HG02981 (cell line): ENCODE data around the gene CRP.
"Not testable (repeated sequence)": the region's sequence is repeated elsewhere in the genome, so short reads cannot be mapped to it uniquely, and the experiment has no call there.

Experiments used
- ATAC-seq: cut with Tn5 transposase; IDR thresholded peaks from one replicate; pipeline ENCODE4 v1.9.1; 2021; ENCODE audit warnings: mild to moderate bottlenecking, moderate library complexity; ENCODE audit not compliant: unreplicated experiment

The CRP gene, protein sequence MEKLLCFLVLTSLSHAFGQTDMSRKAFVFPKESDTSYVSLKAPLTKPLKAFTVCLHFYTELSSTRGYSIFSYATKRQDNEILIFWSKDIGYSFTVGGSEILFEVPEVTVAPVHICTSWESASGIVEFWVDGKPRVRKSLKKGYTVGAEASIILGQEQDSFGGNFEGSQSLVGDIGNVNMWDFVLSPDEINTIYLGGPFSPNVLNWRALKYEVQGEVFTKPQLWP

GRCh38 chr1:159714529-159714928, at the start of gene CRP:
CRP (minus strand) TSS chr1:159714589; CDS start chr1:159714485, 104 bp downstream.
- no peak for ATAC-seq

- no peak for ATAC-seq
Measured at GRCh38 chr1:159763686-159764085, 49.3 kb upstream of the CRP start.

DNA sequence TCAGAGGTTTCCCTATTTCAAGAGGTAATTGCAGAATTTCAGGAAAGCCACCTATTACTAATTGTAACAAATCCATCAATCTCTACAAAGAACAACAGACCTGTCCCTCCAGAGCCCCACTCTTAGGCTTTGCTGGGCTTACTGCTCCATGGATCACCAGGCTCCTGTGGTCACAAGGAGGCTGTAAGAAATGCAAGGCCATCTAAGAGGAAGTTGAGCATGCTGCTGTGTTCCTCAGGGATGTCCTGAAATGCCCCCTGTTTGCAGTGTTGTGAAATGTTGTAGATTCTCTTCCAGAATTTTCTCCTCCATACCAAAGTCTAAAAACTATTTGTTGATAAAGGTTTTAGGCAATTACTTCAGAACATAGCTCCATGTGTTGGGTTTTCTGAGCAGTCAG, 42.0 kb upstream of the CRP start:
- ATAC-seq = no peak

DNA sequence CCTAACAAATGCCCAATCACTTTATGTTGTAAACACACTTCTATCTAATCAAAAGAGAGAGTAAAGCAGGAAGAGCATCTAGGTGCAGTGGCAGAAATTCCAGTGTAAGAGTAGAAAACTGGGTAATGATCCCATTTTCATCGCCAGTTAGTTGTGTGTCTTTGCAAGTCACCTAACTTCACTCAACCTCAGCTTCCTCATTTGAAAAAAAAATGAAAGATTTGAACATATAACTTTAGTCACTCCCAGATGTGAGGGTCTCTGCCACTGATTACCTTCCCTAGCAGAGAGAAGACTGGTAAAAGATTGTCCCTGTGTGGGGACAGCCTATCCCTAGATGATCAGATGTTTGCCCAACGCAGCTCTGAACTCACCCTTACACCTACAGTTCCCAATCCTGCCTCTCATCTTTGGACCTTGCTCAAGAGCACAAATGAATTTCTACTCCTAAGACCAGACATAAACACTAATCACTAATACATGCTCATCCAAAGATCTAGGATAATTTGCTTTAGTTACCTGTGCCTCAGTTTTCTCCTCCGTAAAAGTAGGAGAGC, 41.1 kb upstream of the CRP start:
- ATAC-seq = no peak

GRCh38 chr1:159753386-159753785, 39.0 kb upstream of the CRP start:
- no peak for ATAC-seq

- ATAC-seq = no peak
Measured at GRCh38 chr1:159752135-159752580, 37.8 kb upstream of the CRP start.

DNA sequence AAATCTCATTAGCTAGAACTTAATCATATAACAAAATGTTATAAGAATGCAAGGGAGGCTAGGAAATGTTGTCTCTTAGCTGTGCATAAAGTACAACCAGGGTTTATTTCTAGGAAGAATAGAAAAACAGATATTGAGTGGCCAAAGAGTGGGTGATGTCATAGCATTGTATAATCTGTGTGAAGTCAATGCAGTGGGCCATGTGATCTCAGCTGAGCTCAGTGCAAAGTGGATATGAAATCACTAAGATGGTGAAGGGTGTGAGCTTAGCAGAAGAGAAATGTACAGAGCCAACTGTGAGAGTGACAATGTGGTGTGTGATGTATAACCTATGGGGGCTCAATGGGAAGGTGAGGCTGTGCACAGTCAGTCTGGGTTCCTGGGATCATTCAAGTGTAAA, 36.6 kb upstream of the CRP start:
- ATAC-seq = no peak

GRCh38 chr1:159750621-159751020, 36.2 kb upstream of the CRP start:
- ATAC-seq = no peak

DNA sequence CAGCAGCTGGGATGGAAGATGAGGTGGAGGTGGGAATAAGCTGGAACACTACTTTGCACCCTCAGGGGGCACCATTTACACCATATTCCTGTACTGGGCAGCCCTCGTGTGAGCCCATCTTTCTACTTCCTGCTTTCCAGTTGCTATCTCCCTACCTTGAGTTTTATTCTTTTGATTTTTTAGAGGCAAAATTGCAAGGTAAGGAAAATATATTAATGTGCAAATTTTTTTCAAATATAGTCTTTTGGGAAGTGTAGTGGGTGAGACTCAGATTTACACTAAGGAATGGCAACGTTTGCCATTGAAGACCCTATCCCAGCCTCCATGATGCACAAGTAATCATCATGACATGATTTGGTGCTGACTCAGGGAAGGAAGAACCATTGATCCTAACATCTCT, 35.2 kb upstream of the CRP start:
- no peak for ATAC-seq

GRCh38 chr1:159748370-159748769, 34.0 kb upstream of the CRP start:
- no peak for ATAC-seq

DNA sequence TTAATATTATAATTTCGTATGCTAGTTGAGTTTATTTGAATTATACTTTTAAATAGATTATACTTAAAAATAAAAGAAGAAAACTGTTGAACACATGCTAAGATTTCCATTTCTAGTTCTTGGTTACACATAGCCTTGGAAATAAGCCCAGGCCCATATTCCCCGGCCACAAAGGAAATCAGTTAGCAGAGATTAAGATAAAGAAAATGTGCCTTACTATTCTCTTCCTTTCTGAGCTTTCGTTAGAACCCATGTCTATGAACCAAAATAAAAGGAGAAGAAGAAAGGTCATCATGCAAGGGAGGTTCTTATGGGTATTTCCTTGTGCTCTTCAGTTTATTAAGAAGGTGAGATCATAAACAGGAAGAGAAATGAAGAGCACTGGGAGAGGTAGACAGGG, 32.3 kb upstream of the CRP start:
- ATAC-seq = no peak

DNA sequence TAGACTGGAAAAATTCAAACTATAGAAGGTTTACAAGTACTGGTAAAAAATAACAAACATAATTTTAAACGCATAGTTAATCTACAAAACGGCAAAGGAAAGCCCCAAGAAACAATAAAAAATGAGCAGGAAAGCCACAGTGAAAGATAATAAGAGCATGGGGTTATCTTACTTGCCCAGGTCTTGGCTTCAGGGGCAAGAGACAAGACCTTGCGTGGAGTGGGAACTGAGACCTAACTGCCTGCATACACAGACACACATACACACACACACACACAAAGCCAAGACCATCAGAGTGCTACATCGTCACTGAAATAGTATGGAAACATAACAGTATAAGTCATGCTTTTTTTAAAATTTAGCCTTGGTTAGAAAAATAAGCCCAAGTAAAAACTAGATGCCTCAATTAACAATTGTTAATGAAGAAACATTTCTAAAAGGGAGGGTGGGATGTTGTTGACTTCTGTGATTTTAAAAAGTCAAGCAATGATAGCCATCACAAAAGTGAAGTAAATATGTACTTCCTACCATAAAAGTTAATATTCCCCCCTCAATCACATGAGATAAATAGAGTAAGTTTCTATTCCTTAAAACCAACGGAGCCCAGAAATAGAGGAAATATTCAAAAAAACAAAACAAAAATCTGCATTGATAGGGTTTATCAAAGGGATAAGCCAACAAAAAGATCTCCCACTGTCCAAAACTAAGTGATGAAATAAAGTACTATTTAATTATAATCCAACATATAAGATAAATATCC, 29.4 kb upstream of the CRP start:
- no peak for ATAC-seq

DNA sequence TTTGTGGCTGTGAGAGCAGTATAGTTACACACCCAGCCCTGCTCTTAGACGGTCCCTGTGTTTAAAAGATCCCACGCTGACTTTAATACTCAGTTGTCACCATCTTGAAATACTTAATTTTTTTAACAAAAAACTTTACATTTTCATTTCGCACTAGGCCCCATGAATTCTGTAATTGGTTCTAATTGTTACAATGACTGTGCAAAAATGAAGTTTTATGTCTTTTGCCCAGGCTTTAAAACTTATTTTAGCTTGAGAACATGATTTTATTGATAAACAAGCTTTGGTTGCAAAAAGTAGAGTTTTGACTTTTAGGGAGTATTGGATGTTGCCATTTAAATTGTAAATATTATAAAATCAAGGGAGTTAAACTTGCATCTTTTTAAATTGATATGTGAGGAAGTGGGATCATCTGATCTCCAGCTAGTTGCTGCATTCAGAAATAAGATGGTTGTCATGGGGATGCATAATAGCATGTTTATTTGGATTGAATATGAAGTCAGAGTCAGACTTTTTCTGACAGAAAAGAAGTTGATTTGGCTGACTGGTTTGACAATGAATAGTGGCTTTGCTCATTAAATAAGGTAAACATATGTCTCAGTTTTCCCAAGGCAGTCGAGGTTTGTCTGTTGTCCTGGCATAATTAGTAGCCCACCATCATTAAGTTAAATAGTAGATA, 23.0 kb upstream of the CRP start:
- ATAC-seq = no peak

DNA sequence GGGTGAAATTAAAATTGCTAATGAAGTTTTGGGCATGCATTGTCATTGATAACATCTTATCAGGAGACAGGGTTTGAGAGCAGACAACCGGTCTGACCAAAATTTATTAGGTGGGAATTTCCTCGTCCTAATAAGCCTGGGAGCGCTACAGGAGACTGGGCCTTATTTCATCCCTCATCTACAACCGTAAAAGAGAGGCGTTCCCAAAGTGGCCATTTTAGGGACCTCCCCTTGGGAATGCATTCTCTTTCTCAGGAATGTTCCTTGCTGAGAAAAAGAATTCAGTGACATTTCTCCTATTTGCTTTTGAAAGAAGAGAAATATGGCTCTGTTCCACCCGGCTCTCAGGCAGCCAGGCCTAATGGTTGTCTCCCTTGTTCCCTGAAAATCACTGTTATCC, 8.8 kb upstream of the CRP start:
- not testable (repeated sequence) for ATAC-seq

GRCh38 chr1:159719990-159720389, 5.6 kb upstream of the CRP start:
- no peak for ATAC-seq

DNA sequence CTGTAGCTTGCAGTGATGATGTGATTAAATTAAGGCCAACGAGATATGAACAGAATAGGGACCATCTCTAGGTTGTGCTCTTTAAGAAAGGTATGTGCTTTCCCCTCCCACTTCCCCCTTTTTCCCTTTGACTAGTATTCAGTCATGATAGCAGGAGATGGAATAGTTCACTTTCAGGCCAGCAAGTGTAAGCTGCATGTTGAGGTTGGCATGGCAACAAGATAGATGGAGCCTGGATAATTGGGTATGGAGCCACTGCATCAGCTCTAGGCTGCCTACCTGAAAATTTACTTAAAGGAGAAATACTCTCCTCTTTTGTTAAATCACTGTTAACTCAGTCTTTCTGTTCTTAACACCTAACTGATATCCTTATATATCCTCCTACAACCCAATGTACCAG, 1.5 kb upstream of the CRP start:
- ATAC-seq = no peak

DNA sequence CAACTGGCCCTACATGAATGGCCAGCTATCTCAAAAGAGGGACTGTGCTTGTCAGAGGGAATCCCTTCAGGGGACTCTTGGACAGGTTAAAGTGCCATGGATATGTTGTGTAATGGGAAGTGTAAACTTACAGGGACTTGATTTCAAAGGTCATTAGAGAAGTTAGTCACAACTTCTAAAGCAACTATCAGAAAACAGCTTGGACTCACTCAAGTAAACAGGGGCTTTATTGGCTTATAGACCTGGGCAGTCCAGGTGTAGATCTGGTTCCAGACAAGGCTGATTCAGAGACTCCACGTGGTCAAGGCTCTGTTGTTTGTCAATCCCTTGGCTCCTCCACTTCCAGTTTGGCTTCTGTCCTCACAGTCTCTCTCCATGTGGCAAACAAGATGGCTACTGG, 2.3 kb downstream of the CRP start:
- ATAC-seq = no peak

- ATAC-seq = no peak
Measured at GRCh38 chr1:159707472-159708260, 6.7 kb downstream of the CRP start.

DNA sequence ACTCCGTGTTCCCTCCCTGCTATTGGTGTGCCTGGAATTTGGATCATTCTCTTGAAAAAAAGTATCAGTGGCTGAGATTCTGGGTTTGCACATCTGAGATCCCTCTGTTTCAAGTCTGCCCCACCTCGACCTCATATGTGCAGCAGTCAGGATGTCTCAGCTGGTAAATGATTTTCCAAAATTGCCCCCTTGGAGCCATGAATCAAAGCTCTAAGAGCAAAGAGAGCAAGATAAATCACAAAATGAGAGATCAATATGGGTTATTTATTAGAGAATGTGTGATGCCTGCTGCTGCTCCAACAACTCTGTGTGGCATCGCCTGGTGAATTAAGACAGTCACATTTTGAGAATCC, 8.5 kb downstream of the CRP start:
- ATAC-seq = no peak

DNA sequence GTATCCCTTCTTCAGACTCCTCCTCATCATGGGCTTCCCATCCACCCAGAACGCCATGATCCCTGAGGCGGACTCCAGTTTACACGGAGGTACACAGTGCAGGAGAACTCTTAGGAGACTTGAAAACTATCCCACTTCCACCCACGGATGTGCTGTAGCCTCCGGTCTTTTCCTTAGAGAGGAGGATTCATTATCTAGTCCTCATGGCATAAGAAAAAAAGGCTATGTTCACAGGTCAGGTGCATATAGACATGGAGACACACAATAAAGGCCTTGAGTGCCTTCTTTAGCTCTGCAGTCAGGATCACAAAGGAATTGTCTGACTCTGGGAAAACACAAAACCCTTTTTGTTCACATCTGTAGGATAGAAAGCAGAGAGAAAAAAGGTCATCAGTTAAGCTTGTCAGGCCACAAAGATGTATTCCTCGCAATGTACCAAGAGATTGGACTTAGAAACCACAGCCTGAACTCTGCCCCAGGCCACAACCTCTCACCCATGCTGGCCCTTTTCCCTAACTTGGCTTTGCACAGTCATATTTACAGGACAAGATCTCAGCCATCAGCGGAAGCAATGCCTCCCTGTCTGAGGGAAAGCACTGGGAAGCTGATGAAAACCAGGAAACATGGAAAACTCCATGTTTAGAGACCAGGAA, 9.0 kb downstream of the CRP start:
- no peak for ATAC-seq

GRCh38 chr1:159704481-159704880, 9.9 kb downstream of the CRP start:
- ATAC-seq = no peak
